Measurements from ENCODE around the gene PIK3R1.

The PIK3R1 gene

DNA sequence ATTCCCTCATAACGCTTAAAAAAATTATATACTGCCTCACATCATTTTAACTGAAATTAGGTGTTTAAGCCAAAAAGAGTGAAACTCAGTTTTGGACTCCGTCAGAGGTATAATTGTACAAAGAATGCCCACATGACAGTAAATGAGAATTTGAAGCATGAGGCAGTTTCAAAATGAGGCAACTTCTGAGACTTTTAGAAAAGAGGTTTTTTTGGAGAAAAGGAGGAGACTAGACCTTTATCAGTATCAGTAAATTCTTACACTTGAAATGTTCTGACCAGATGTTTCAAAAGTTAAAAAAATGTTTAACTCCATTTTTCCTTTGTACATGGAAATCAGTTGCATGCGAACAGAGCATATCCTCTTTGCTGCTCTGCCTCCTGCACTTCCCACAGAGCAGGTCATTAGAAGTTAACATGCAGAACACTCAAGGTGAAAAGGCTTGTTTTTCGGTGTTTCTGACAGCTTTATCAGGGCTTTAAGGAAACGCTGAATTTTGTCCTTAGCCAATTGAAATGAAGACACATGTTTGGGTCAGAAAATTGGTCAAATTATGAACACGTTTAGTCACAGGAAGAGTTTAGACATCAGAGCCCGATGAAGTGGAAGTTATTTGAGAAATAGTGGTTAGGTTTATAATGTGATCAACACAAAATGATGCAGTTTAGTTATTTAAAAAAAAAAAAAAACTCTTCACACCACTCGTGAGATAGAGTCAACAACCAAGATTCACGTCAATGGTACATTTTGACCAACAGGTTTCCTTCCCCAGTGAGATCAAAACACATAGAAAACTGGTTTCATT, 59.5 kb downstream of the PIK3R1 start:
- DNase-seq, result no peak

DNA sequence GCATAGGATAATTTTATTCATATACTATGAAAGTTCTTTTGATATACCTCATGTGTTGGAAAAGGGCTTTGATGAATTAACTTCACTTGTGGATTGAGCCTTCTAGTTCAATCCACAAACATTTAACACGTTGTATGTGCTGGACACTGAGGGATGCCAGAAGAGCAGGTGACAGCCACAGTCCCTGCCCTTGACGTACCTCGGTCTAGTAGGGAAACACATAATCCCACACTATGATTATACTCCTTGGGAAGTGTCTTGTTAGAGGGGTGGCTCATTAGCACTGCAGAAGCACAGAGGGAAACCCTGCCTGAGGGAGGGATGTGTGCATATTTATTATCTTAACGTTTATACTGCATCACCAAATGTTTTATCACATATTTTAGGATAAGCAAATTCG, 61.2 kb downstream of the PIK3R1 start:
- DNase-seq, result no peak

DNA sequence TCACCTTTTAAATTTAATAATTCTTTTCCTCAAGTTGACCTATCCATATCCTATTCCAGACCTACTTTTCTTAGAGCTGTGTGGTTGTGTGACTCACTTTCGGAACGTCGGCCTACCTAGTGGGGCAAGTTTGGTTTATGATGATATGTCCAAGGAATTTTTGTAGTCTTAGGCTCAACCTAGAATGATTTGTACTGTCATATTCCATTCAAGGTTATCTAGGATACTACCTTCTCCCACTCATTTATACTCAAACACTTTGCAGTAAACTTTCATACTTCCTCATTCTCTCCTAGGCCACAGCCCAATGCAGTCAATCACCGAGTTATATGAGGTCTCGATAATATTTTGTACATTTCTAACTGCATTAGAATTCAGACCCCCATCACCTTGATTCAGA, 61.9 kb downstream of the PIK3R1 start:
- DNase-seq, result no peak

DNA sequence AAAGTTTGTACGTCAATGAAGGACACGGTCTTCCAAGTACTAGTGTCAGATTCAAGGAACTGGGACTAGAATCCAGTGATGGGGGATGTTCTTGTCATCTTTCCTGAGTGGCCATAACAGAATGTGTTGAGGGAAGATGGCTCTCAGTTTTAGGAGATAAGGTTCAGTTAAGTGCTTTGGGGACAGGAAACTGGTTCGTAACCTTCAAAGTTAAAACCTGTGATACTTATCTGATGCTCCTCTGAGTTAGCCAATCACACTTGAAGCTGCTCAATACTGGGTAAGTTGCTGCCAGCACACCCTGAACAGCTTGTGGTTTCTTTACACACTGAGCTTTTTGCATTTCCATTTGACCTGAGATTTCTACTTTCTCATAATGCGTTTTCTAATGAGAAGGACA, 64.4 kb downstream of the PIK3R1 start:
- no peak for DNase-seq

DNA sequence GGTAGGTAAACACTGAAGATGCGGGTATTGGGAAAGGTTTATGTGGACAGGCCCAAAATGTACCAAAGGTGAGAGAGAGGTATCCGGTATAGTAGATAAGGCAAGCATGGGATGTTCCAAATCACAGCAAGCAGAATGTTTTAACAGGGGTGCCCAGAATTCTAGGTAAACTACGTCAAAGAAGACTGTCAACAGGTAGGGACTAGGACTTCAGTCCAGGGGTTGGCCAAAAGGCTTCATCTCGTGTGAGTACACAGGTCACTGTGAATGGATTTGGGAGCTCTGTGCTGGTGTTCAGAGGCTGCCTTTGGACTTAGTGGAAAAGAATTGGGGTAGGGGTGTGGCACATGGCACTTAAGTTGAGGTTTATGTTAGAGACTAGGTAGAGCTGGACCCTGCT, 66.4 kb downstream of the PIK3R1 start:
- no peak for DNase-seq

DNA sequence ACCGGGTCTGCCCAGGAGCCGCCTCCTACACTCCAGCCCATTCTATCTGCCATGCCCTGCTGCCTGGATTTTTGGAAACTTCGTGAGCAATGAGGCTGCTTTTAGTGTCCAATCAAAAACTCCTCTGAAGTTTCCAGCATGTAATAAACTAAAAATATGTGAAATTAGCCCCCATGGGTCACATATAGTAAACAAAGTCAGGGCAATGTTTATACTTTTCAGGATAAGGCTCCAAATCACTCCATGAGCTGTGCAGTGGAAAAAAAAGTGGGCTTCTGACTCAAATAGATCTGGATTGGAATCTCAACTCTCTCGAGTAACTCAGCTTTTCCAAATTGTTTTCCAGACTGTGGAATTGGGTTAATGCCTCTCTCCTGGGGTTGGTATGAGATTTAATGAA, 68.2 kb downstream of the PIK3R1 start:
- DNase-seq, result no peak

DNA sequence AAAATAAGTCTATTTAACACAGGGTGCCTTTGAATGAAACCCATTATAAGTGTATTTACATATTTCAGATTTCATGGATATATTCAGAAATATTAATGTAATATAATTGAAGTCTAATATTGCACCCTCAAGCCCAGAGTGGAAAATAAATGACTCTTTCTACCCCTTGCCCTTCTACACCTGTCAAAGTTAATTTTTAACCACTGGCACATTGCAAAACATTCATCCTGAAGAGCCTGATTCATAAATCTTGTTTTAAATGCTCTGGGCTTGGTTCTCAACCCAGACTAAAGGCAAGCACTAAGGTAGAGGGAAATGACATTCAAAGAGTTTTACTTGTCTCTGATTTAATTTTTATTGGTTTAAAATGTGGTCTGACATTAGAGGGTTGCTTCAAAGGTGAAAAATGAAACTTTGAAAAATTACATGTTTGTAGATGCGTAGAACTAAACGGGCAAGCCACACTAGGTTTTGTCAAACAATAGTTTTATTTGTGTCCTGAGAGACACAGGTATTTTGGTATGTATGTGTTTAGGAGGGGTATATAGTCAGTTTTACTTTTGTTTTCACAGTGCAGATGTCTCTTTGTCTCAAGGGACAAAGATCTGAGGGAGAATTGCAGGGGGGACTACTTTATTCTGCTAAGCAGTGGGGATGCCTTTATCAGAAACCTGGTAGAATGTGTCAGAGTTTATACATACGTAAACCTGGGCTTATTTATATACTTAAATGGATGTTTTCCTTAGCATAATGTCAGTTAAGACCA, 69.7 kb downstream of the PIK3R1 start:
- DNase-seq, result no peak

DNA sequence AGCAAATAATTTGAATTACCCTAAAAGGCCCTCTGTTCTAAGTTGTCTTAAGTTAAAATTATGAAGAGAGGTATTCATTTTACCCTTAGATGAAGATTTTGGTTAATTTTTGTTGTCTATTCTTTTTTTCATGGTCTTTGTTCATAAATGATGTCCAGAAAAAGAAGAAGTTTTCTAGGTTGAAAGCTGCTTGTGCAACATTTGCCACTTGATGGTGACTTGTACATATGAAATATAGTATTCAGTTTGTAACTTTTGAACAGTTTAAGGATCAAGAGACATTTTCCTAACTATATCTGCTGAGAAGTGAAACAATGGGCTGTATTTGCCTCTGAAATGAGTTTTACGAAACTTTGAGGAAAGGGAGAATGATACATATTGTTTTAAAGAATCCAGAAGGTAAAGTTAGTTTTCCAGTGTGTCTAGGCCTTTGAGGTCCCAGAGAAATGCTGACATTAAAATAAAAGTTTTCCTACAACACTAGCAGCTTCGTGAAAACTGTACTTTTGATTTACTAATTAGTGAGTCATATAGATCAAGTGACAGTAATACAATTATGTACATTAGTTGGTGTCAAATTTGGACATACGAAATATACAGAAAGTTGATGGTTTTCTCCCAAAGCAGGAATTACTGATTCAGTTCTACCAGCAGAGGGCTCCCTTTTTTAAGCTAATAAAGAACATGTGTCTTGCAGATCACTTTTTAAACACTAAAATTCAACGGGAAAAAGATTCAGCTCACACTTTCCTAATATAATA, 70.5 kb downstream of the PIK3R1 start:
- DNase-seq, result peak; percentile 19

DNA sequence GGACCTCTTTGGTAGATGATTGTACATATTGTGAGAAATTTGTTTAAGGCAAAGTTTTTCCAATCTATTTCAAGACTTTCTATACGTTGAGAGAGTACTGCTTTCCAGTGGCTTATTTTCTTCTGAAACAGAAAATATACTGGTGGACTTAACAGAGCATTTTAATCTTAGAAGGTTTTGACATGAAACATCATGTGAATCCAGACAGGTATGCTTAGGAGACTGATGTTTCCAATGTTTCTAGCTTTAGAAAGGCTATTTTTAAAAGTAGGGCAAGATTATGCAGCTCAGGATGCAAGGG, 71.0 kb downstream of the PIK3R1 start:
- DNase-seq, result no peak

DNA sequence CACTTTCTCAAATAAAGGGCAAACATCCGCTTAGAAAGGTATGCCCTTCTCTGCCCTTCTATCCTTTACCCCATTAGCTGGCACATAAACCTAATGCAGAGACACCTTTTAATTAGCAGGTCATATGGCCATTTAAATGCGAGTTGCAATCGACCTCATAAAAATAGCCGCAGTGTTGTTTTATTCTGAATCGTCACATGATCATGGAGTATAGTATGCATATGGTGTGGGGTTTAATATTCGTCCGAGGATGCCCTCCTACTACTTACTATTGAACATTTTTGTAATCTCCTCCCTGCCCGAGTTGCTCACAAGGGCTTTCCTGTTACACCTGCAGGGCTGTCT, 72.0 kb downstream of the PIK3R1 start:
- no peak for DNase-seq

DNA sequence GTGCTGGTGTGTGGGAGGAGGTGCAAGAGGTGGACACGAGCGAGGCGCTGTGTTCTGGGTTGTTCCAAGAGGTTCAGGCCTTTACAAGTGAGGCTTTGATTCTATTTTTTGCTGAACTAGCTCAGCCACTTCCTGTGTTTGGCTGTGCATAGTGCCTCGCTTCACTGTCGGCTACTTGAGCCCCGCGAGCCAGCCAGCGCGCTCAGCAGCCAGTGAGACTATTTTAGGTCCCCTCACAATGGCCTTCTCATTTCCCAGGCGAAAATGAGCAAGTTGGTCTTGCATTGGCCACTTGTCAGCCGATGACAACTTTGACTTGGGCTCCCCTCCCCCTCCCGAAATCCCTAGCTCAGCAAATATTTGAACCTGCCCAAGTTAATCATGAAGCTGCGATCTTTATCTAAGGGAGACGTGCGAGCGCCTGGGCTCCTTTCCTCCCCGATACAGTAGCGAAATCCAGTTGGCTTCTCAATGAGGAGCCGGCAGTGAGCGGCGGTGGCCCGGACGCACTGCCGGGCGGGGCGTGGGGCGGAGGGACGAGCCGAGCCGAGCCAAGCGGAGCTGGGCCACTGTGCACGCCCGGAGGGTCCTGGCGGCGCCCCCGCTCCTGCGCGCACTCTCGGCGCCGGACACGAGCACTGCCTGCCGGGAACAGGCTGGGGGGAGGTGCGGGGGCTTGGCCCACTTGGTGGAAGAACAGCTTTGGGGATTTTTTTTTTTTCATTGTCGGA, 72.6 kb downstream of the PIK3R1 start:
- no peak for DNase-seq

DNA sequence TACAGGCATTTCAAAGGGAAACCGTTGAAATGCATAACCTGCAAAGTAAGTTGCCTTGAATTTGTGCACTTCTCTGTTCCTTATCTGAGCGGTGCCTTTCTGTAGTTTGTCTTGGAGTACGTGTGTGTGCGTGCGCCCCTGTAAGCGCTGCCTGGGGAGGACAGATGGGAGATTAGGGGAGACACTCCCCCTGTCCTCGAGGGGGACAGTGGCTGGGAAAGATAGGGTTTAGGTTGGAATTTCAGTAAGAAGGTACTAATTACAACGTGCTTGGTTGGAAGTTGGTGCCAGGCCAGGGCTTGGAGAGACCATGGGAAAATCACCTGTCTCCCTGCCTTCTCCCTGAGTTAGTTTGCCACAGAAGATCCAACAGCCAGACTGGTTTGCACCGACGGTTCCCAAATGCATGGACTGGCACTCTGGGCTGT, 73.2 kb downstream of the PIK3R1 start:
- no peak for DNase-seq

DNA sequence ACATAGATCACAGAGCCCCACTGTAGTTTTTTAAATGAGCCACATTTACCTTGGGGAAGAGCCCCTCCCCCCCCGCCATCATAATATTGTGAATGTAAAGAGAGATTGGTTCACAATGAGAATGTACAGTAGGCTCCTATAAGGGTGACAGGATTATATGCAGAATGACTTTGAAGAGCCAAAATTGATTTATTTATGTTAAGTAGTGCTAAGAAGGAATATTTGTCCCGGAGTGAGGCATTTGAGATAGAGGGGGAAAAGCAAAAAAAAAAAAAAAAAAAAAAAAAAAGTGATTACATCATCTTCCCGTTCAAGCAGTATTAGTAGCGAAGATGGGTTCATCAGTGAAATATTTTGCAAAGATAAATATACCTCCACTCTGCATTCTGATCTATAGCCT, 73.9 kb downstream of the PIK3R1 start:
- no peak for DNase-seq

DNA sequence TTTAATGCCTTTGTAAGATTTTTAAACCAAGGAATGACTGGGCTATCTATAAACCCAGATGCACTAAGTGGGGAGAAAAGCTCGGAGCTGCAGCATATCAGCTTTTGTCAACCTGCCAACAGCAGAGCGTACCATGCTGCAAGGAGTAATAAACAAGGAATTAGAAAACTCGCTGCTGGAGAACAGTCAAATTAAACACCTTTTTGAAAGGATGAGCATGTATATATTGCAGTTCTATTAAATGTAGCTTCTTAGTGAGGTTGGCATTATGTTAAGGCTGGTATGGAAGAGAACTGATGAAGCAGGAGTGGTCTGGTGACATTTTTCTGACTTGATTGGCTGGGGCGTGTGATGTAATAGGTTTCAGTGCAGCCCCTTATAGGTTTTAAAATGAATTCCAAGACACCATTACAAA, 74.7 kb downstream of the PIK3R1 start:
- no peak for DNase-seq

DNA sequence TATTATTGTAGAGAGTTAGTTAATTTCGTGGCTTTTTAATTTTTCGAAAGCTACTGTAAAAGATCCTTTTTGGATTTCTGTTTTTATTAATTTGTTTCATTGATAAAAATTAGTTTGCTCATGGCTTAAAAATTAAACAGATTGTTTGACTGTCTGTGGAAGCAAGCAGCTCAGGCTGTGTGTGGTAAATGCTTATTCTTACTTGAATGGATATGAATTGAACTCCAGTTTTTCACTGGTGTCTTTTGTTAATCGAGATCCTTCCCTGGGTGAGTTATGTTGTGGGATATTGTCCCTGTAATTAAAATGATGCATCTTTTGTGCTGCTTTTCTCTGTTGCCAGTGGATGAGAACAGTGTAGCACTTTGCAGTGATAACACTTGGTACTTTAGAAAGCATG, 75.3 kb downstream of the PIK3R1 start:
- no peak for DNase-seq

DNA sequence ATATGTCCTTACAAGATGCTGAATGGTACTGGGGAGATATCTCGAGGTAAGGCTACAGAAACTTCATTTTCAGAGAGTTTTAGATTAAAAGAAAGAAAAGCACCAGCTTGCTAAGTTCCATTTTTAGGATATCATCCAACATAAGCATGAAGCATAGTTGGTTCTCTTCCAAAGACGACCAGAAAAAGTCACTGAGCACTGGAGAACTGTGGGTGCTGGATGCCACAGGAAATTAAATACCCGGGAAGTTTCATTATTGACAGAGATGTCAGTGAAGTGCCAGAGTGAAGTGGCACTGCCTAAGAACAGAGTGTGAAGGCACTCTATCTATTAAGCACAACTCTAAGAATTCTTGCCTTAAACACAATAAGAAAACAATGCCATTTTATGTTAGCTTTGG, 76.8 kb downstream of the PIK3R1 start:
- DNase-seq, result no peak

DNA sequence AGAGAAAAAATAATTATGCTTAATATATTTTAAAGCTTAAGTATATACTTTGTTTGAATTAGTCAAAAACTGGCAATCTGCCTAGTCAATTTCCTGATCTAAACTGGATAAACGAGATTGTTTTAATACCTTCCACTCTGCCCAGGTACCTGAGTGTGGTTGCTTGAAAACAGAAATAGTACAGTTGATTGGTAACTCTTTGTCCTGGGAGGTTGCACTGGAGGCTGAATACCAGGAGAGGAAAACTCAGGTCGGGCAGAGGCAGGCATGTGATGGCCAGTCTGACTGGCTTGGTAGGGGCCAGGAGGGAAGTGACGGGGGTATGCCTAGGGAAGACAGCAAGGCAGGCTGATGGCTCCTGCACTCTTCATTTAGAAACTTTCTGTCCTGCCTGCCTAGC, 80.2 kb downstream of the PIK3R1 start:
- DNase-seq, result no peak

DNA sequence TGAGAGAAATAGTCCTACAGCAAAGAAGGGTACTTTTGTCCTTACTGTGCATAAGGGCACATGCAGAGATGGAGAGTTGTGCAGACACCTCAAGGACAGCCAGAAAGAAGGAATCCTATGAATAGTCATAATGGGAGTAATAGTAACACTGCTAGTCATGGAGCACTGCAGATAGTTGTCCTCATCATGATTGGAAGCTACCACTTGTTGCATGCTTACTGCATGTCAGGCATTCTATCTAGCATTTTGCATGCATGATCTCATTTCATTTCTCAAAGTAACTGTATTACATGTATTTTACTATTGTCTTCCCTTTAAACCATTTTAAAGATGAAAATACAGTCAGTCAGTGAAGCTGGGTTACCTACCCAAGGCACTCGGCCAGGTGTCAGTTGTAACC, 81.3 kb downstream of the PIK3R1 start:
- DNase-seq, result no peak

DNA sequence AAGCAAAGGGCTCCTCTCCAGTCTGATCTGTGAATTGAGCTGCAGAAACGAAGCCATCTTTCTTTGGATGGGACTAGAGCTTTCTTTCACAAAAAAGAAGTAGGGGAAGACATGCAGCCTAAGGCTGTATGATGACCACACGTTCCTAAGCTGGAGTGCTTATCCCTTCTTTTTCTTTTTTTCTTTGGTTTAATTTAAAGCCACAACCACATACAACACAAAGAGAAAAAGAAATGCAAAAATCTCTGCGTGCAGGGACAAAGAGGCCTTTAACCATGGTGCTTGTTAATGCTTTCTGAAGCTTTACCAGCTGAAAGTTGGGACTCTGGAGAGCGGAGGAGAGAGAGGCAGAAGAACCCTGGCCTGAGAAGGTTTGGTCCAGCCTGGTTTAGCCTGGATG, 82.1 kb downstream of the PIK3R1 start:
- no peak for DNase-seq

DNA sequence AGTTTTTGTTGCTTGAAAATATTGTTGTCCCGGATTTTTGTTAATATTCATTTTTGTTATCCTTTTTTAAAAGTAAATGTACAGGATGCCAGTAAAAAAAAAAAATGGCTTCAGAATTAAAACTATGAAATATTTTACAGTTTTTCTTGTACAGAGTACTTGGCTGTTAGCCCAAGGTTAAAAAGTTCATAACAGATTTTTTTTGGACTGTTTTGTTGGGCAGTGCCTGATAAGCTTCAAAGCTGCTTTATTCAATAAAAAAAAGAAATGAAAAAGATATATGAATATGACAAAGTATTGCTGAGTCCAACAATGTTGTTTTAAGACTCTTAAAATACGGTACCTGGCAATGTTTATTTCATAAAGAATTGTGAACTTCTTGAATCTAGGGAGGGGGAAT, 82.9 kb downstream of the PIK3R1 start:
- no peak for DNase-seq

DNA sequence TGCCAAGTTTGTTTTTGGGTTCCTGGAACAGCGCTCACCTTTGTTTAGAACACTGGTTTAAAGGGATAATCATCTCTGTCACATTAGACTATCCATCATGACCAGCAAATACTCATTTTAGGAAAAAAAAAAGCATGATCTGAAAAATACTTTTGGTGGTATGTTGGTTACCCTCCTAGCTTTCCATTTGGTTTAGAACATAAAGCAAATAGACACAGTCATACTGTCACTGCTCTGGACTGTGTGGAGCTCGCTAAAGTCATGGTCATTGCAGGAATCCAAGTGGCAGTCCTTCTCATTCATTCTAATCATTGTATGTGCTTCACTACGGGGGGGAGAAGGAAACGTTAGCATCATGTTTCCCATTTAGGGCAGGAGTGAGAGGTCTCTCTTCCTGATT, 83.5 kb downstream of the PIK3R1 start:
- DNase-seq, result no peak

DNA sequence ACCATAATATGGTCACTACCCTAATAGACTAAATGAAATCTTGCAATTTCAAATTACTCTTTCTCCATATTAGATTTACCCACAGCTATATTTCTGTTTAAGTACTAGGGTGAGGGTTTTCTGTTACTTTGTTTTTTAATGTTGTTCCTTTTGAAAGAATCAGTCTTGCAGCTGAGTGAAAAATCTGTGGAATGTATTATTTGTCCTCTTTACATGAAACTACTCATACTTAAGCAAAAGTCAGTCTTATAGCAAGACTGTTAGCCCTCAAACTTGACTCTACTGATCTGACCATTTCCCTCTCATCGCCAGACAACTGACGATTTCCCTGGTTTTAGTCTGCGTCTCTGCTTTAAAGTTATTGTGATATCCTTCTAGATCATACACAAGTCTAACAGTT, 84.0 kb downstream of the PIK3R1 start:
- DNase-seq, result no peak

DNA sequence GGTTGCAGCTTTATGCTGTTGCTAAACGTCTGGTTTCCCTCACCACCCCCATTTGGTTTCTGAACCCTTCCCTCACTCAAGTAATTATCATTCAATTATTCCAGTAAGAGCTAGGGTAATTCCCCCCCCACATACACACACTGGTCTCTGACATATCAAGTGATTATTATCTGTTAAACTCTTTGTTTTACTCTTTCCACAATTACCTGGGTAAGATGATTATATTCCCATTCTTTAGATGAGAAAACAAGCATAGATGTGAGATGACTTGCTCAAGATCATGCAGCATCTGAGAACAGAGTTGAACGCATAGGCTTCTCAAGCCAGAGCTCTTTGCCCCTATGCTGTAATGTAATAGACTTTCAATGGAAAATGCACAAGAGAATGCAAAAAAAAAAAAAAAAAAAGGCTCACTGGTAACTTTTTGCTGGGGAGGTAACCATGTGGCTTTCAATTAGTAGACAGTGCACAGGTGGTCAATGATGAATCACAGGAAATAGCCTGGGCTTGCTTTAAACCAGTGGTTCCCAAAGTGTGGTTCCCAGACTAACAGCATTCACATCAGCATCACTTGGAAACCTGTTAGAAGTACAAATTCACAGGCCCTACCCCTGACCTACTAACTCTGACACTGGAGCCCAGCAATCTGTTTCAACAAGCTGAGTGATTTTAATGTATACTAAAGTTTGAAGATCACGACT, 87.6 kb downstream of the PIK3R1 start:
- DNase-seq, result no peak

All from NCI-H1436 (cell line).